G401 (cell line): ENCODE results near the gene NTRK2. TPM values are rescaled to one million over a fixed set of nuclear protein-coding genes. Genes with fewer than 3 reads are reported as not detected.

Experiments used
- DNase-seq: peaks from one replicate; pipeline ENCODE4 v3.0.0-alpha.2; 2015; ENCODE audit warnings: low spot score
- in situ Hi-C: cut with HindIII; loops from 2 replicates; pipeline ENCODE4 v1.10.0; 2016; ENCODE audit warnings: low sequenced_read_pairs, mixed read lengths
- total RNA-seq: library from RNA; depleted of rRNA; stranded (reverse); fragments of >200 nt; shearing (Covaris generic); gene quantifications from 2 replicates; pipeline ENCODE4 v1.2.3, GENCODE V29; 2014

Gene NTRK2
- total RNA-seq, 1 experiment from 2014 or later, result not detected

DNA sequence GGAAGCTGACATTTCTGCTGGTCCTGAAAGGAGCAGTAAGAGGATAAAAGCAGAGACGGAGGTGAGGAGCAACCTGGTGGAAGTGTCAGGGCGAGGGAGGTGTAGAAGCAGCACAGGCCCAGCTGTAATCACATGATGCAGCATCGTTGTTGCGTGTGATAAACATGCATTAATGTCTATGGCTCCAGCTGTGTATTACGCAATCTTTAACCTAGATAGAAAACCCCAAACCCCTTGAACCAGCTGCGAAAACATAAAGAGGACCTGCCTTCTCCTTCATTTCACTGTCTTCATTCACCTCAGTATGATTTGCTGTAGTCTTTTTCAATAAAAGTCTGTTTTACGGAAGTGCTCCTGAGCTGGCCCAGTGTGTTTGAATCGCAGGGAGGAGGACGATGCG, 162.9 kb downstream of the NTRK2 start:
- DNase-seq, result no peak
- in situ Hi-C loops, result no loop called here

DNA sequence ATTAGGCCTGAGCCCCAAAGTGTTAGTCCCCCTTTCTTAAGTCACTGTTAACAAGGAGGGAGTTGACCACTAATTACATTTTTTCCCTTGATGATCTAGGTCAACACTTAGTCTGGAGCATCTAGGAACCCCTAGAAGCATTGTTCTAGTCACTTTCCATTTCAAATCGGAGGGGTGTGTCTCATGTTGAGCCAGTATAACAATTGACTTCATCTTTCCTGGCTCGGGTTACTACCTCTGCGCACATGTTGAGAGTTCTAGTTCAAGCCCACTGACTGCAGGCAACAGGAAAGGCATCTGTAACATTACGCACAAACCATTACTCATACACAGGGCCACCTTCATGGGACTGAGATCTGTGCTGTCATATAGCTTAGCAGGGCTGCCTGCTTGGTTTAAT, 164.9 kb downstream of the NTRK2 start:
- in situ Hi-C loops, result no loop called here
- DNase-seq, result no peak

DNA sequence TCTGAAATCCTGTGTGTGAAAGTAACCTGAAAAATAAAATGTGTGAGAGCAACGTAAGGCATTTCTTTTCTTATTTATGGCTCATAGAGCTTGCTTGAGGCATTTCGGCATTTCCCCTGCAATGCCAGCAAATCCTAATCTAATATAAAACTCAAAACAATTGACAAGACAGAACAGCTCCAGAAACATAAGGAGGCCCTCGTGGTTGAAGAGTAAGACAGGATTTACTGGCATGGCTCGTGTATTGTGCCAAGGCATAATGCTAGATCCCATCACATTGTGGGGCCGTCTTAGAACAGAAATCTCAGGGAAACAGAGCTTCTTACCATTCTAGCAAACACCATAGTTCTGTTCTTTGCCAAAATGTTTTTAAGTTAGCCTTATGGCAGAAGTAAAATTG, 166.2 kb downstream of the NTRK2 start:
- no peak for DNase-seq
- in situ Hi-C loops, result no loop called here

GRCh38 chr9:84838879-84839278, 169.3 kb downstream of the NTRK2 start:
- in situ Hi-C loops, result no loop called here
- DNase-seq, result no peak

DNA sequence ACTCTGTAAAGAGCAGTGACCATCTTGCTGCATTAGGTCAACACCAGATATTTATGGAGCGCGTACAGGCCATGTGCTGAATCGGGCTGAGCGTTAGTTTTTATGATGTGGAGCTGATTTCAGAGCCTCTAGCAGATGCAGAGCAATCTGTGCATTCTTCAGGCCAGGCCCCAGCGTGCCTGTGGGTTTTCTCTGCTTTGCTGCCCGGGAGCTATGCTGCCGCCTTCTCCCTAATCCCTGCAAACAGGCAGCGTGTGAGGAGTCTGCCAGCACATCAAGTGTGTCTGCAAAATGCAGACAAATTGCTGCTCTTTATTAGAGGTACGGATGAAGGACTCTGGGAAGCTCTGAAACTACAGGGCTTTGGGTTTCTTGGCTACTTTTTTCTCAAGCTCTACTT, 170.0 kb downstream of the NTRK2 start:
- in situ Hi-C loops, result no loop called here

GRCh38 chr9:84841931-84842330, 172.4 kb downstream of the NTRK2 start:
- in situ Hi-C loops, result no loop called here
- DNase-seq, result no peak

More for the DNA sequence above, 170.0 kb downstream of the NTRK2 start:
- peak; percentile 90 for DNase-seq

DNA sequence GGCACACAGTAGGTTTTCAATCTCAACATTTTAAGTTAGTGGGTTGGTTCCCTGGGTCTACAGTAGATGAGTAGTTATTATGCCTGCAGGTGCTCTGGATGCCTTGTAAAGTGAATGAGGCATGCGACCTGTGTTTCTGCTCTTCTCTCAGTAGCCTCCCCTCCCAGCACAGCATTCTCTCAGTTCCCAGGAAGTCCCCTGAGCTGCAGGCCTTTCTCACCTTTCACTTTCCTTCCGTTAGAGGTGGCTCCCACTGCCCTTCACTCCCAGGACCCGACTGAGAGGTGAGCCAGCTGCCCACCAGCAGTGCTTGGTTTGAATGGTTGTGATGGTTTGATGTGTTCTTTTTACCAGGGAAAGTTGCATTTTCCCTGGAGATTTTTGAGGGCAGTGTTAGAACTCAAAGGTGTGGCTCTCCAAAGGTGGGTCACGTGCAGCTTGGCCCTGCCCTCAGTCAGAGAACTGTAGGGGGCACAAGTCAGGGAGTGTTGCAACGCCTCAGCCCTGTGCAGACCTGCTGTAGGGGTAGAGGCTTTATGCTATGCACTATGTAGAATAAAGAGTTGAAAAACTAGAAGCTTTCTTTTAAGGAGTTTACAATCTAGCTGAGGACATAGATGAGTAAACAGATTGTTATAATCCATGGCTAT, 173.8 kb downstream of the NTRK2 start:
- no peak for DNase-seq
- in situ Hi-C loops, result no loop called here

GRCh38 chr9:84845956-84846900, 176.7 kb downstream of the NTRK2 start:
- peak; percentile 22 for DNase-seq
- in situ Hi-C loops, result no loop called here

- in situ Hi-C loops, result no loop called here
- no peak for DNase-seq
Observed at GRCh38 chr9:84846906-84847305, 177.4 kb downstream of the NTRK2 start.

DNA sequence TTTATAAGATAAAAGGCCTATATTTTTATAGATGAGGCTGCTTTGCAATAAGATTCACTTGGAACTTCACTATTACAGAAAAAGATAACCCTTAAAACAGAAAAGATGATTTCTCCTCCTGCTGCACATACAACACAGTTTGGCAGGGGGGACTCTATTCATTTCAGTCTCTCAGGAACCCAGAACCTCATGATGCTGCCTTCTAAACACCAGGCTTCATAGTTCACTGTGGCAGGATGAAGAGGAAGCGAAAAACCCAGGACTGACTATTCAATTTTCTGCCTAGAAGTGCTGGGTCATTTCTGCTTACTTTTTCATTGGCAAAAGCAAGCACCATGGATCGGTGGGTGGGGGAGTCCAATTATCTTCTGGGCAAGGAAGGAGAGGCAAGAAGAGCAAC, 179.5 kb downstream of the NTRK2 start:
- DNase-seq, result no peak
- in situ Hi-C loops, result no loop called here

DNA sequence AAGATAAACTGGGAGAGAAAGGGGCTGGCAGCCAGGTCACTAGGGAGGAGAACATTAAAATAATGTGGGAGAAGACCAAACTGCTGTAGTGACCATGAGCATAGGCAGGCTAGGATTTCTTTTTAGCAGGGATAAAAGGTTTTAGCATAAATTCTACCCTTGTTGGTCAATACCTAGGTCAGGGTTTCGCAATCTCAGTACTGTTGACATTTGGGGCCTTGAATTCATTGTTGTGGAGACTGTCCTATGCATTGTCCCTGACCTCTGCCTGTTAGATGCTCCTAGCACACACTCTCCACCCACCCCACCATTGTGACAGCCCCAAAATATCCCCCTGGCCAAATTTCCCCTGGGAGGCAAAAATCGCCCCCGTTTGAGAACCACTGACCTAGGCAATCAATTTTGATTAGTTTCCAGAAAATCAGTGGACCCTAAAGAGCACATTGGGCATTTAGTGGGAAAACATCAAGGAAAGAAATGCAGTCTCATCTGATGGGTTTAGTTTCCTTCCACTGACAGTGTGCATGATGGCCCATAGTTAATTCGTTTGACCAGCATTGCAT, 181.4 kb downstream of the NTRK2 start:
- in situ Hi-C loops, result no loop called here
- DNase-seq, result no peak

DNA sequence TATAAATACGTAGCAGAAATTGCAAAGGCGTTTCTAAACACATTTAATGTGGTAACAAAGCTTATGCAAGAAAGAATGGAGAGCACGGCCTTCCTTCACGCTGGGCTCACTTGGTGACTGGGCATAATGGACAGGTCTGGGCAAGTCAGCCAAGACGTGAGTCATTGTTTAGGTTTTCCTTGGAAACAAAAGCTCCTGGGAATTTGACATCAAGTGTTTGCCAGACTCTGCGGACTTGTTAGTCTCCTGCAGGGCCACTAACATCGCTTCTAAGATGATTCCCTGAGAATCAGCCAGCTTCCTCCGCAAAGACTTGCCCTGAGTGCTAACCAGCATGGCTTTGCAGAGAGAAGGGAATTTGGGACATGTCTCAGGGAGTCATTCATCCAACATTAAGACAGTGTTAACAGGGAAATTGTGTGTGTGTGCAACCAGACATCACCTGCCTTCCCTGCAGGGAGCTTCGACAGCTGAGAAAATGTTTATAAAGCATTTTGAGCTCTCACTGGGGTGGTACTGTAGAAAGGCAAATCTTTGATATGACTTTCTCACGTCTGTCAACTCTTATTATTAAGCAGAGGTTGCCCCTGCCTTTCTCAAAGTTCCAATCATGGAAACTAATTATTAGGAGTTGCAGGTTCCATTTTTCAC, 182.5 kb downstream of the NTRK2 start:
- DNase-seq, result peak; percentile 88
- in situ Hi-C loops, result no loop called here

DNA sequence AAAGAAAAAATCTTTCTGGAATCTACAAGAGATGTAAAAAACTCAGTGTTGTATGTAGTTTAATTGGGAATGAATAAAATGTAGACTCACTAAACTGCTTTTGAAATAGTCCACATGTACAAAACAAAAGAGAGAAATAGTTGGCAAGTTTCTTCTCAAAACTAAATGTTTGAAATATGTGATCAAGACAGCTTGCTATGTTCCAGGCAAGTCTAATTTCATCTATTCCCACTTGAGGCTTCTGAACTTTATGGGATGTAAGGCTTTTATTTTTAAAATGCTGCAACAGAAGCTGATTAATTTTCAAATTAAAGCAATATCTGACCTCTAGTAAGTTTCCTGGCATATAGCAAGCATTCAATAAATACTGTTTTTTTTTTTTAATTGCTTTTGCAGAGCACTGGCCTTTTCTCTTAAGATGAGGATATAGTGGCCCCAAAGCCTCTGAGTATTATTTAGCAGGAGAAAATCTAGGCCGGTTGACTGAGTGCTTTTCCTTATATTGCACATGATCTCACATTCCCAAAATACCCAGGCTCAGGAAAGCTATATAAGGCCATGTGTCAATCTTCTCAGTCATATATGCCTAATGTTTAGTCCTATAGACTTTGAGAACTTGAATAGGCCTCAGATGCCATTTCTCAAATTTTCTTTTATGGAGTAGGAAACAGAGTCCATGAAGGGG, 183.2 kb downstream of the NTRK2 start:
- in situ Hi-C loops, result no loop called here
- no peak for DNase-seq

DNA sequence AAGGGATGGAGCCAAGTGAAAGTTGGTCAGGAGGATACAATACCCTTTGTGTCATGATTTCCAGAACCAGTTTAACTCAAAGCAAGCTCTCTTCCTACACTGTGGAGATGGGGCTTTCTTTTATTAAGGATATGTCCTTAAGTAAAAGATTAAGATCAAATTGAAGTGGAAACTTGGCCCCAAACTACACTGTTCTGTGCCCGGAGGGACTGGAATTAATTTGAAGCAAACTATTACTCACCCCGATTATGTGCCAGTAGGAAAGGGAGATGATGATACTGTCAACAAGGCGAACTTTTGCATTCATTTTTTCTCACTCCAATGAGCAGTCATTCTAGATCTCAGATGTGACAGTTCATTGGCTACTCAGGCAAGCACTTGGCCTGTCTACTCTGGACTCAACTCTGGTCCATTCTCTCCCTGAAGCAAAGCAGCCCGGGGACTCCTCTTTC, 186.7 kb downstream of the NTRK2 start:
- no peak for DNase-seq
- in situ Hi-C loops, result no loop called here

DNA sequence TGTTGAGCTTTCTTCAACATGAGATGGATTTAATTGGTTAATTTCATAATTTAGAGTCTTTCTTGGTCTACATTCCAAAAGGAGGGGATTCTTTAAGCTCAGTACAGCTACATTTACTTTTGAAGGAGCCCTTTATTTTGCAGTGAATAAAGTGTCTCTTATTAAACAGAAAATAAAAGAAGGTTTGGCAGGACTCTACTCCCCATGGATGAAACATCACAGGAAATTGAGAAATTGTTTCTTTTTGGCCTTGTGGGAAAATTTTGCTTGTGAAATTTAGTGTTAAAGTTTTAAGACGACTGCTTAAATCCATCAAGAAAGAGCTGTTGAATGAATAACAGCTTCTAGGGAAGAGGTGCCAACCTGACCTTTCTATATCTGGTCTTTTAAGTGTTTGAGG, 187.7 kb downstream of the NTRK2 start:
- in situ Hi-C loops, result no loop called here
- no peak for DNase-seq

DNA sequence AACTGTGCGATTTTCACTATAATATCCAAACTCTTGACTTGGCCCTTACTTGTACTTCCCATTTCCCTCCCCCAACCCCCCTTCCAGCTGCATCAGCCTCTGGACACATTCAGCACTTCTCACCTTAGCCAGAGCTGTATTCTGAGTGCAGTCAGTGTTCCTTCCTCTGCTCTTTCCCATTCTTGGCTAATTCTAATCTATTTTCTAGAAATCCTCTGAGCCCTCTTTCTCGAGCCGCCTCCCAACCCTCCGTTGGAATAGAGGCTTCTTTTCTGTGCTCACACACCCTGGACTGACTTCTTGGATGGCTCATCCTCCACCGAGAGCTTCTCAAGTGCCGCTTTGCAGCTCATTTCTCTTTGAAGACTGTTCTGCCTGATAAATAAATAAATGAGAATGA, 188.8 kb downstream of the NTRK2 start:
- in situ Hi-C loops, result no loop called here

DNA sequence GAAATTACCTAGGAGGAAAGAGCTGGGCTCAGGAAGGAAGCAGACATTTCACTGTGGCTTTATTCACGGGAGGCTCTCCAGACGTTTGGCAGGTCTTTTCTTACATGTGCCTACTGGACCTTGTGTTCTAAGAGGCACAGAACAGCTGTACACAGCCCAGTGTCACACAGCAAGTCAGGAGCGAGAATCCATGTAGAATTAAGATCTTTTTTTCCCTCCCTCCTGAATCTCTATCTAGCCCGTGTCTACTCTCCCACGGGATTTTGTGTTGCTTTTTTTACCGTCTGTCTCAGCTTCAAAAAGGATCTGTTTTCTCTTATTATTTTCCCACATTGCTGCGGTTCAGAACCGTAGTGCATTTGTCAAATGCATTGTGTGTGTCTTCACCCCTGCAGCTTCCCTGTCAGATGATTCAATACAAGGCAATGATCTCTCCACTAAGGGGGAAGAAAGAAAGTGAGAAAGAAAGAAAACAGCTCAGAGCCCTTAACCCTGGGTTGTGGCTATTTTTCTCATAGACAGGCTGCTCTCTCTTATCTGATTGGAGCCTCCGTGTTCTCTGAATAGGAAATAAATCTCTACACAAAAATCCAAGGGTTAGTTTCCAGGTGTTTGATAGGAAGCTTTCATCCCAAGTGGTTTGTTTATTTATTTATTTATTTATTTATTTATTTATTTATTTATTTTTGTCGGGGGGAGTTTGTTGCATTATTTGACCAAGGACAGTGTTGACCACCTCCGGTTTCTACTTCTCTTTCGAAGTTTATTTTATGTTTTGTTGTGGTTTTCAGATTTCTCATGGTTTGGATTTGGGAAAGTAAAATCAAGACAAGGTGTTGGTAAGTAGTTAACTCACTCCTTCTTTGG, 191.0 kb downstream of the NTRK2 start:
- in situ Hi-C loops, result no loop called here
- DNase-seq, result no peak

More for the DNA sequence above, 188.8 kb downstream of the NTRK2 start:
- DNase-seq, result no peak

- no peak for DNase-seq
- in situ Hi-C loops, result no loop called here
Observed at GRCh38 chr9:84861455-84861854, 191.9 kb downstream of the NTRK2 start.
